GM21825 (cell line): ENCODE measurements around the gene FGF4.

Experiments
- ATAC-seq: cut with Tn5 transposase; IDR thresholded peaks from one replicate; pipeline ENCODE4 v1.9.1; 2021; ENCODE audit warnings: mild to moderate bottlenecking, moderate library complexity; ENCODE audit not compliant: unreplicated experiment

Gene FGF4

DNA sequence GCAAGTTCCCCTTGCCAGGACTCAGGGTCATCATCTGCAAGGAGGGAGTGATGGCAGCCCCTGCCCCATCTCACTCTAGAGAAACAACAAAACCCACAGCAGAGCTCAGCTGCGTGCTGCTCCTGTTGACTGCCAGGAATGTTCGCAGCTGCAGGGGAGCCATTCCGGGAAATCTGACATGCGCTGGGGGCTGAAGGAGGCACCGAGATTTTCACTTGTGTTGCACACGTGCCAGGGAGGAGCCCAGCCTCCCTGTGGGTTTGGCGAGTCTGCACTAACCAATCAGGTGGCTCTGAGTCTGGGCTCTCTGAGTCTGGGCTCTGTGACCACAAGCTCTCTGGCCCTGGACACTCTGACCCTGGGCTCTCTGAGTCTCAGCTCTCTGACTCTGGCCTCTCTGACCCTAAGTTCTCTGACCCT lies 33.5 kb upstream of the FGF4 start:
- ATAC-seq = no peak

DNA sequence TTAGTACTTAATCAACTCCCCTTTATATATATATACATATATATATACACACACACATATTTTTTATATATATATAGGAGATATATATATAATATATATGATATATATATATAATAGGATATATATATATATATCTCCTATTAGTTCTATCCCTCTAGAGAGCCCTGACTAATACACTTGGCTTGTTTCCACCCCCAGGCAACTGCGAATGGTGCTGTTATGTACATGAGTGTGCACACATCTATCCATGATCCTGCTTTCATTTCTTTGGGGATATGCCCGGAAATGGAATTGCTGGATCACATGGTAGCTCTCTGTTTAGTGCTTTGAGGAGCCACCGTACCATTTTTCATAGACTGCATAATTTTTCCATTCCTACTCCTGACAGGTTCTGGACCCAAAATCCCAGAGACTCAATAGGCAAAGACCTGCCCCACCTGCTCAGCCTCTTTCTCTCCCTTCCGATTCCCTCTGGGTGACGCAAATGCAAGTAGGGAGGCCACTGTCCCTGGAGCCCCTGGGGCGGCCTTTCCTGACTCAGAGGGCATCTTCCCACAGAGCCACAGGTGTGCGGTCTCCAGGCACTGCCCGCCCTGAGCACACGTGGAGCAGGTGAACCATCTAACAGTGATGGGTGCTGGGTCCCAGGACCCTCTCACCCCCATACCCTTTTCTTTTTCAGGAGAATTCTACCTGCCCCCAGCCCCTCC lies 32.1 kb upstream of the FGF4 start:
- ATAC-seq = no peak

DNA sequence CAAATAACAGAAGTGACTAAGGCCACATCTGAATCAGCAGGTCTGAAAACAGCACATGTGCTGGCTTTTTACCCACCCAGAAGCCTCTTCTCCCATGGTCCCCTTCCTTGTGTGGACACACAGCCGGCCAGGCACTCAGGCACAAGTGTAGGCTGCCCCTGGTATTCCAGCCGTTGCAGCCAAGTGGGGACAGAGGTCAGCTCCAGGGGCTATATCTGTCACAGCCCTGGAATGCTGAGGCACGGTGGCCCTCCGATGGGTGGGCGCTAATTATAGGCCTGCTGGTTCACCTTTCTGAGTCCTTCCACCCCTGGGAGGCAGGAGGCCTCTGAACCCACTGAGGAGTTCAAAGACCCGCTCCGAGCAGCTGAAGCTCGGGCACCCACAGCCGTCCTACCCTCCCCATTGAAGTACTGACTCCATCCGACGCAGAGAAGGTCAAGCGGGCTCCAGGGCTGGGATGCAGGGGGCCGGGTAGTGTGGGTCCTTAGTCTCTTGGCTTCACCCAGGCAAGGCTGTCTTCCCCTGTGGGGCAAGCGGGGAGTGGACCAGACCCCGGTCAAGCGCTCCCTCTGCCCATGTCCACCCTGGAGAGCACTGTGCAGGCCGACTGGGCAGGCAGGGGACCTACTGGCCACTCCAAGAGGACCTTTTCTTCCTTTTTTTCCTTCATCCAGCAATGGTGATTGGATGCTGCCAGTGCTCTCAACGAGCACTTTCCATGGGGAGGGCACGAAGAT lies 29.8 kb upstream of the FGF4 start:
- no peak for ATAC-seq

DNA sequence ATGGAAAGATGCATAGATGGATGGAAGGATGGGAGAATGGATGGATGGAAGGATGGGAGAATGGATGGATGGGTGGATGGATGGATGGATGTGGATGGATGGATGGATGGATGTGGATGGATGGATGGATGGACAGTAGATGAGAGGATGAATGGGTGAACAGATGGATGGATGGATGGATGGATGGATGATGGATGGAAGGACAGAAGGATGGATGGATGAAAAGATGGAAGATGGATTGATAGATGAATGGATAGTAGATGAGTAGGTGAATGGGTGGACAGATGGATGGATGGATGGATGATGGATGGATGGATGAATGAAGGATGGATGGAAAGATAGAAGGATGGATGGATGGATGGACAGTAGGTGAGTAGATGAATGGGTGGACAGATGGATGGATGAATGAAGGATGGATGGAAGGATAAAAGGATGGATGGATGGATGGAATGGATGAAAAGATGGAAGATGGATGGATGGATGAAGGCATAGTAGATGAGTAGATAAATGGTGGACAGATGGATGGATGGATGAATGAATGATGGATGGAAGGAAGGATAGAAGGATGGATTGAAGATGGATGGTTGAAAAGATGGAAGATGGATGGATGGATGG lies 28.6 kb upstream of the FGF4 start:
- no peak for ATAC-seq

DNA sequence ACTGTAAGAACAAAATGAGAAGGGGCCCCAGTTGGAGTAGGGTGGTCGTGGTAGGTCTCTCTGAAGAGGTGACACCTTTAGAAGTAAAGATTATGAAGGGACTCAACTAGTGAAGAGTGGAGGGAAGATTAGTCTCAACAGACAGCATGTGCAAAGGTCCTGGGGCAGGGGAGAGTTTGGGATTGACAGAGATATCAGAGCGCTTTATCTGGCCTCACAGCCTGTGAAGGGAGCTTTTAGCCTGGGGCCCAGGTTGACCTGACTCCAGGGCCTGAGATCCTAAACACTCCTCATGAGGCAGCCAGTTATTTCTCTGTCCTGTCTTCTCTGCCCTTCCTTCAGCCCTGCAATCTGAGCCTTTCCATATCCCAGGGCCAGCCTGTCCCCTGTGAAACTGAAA lies 27.9 kb upstream of the FGF4 start:
- ATAC-seq = no peak

DNA sequence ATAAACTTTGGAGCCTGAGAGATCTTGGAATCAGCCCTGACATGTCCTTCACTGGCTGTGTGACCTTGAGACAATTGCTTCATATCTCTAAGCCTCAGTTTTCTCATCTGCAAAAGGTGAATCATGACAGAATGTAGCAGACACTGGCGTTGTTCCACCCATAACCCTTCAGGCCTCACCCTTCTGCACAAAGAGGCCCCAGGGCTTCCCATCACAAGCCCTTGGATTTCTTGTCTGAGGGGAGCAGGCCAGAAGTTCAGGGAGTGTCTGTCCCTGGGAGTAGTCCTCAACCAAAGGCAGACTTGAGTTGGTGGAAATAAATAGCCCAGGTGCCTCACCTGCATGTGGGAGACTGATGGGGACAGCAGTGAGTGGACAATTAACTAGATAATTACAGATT lies 27.4 kb upstream of the FGF4 start:
- ATAC-seq = no peak

DNA sequence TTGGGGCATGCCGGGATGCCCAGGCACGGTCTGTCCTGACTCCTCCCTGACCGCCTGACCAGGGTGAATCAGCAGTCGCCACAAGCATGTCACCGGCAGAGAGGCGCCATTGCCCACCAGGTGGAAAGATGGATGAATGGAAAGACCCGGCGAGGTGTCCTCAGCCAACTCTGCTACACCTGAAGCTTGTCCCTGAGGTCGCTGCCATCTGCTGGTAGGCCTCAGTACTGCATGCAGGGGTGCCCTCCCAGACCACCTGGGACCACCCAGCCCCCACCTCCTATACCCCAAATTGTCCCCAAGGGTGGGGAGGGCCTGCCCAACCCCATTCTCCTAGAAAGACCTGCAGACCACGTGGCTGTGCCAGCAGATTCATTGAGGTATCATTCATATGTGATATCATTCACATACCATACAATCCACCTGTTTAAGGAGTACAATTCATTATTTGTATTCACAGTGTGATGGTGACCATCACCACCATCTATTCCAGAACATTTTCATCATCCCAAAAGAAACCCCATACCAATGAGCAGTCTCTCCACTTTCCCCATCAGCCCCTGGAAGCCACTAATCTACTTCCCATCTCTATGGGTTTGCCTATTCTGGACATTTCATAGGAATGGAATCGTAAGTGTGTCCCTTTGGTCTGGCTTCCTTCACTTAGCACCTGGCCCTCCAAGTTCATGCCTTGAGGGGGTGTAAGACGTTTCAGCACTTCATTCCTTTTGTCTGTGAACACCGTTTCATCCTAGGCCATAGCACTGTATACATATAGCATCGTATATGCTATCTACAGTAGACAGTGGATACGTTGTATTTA lies 26.6 kb upstream of the FGF4 start:
- ATAC-seq = no peak

DNA sequence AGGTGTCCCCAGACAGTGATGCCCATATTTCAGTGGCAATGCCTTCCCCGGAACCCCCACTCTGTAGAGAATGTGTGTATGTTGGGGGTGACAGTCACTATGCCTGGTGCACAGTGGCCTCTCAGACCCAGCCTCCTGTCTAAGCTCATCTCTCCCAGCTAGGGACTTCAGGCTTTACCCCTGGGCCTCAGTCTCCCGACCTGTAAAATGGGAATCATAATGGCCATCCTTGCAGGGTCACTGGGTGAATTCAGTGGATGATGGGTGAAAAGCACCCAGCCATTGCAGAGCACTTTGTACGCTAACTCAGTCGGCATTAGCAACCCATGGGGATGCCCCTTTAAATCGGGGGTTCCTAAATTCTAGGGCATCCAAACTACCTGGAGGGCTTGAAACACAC lies 25.1 kb upstream of the FGF4 start:
- ATAC-seq = no peak

DNA sequence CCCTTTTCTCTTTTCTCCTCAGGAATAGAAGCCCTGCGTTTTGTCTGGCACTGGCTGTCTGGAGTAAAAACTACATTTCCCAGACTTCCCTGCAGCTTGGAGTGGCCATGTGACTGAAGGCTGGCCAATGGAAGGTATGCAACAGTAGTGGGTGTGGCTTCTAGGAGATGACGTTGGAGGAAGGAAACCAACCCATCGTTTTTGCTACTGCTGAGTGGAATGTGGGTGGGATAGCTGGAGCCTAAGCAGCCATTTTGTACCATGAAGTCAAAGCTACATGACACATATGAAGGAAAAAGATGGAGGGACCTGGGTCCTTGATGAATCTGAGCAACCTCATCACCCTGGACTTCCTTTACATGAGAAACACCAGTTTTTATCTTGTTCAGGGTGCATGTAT lies 24.4 kb upstream of the FGF4 start:
- ATAC-seq = no peak

DNA sequence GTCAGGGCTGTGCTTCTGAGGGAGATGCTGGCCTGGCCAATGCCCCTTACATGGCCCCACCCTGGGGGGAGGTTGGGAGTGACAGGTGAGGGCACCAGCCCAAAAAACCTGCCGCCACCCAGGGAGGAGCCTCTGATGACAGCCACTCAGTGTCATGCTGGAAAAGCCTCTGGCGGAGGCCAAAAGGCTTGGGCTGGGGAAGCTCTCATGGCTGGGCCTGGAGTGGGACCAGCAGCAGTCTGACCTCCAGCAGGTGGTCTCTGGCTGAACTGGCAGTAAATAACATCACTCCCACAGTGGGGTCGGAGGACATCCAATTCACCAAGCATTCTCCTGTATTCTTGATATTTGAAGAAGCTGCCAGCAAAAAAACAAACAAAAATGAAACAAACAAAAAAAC lies 24.0 kb upstream of the FGF4 start:
- ATAC-seq = no peak

DNA sequence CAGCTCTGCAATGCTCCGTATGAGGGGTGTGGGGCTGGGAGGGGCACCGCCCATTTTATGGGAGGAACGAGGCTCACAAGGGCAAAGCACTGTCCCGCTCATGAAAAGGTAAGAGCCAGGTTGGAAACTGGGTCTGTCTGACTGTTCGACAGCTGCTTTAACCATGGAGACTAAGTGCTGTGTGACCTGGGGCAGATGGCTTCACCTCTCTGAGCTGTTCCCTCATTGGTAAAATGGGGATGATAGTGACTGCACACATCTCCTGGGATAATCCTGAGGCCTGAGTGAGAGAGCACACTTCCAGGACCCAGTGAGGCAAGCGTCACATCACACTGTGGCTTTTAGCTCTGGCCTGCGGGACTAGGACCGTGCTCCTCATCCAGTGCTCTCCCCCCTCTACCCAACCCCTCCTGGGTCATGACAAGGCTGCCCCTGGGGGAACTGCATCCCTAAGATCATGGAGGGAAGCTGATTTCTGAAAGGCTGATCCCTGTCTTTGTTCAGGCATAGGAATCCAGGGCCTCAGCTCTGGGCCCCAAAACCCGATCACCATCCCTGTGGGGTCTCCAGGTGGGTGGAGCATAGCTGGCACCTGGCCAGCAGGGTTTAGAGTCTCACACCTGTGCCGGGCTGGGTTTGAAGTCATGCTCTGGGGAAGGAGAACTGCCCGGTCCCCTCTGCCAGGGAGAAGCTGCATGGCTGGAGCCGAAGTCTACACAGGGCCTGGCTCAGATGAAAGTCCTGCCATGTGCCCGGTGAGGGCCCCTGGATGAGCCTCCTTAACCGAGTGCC lies 22.8 kb upstream of the FGF4 start:
- no peak for ATAC-seq

DNA sequence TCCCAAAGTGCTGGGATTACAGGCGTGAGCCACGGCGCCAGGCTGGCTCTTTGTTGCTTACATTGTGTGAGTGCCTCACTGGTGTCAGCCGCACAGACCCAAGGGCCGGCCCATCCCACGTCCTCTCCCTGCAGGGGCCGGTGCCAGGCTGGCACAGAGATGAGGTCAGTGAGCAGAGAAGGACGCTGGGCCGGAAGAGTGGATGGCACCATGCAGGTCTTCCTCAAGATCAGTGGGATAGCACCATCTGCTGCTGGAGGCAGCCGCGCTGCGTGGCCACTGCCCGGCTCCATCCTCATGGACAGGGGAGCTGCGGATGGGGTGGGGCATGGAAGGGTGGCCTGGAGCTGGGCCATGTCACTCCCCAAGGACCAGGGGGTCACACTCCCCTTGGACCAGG lies 22.0 kb upstream of the FGF4 start:
- no peak for ATAC-seq

DNA sequence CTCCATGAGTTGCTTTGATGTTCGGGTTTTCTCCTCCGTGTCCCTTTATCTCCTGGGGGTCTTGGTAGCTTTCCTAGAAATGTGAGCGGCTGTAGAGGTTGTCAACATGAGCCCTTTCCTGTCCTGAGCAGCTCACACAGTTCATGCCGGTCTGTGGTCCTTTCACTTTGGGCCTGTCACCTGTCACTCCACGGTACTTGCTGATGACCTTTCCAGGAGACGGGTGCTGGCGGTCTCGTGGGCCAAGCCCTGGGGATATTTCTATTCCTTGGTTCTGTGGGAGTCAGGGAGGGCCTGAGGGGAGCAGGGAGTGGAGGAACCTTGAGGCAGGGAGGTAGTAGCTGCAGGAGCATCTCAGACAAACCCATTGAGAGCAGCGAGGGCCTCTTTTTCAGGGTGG lies 20.9 kb upstream of the FGF4 start:
- no peak for ATAC-seq

DNA sequence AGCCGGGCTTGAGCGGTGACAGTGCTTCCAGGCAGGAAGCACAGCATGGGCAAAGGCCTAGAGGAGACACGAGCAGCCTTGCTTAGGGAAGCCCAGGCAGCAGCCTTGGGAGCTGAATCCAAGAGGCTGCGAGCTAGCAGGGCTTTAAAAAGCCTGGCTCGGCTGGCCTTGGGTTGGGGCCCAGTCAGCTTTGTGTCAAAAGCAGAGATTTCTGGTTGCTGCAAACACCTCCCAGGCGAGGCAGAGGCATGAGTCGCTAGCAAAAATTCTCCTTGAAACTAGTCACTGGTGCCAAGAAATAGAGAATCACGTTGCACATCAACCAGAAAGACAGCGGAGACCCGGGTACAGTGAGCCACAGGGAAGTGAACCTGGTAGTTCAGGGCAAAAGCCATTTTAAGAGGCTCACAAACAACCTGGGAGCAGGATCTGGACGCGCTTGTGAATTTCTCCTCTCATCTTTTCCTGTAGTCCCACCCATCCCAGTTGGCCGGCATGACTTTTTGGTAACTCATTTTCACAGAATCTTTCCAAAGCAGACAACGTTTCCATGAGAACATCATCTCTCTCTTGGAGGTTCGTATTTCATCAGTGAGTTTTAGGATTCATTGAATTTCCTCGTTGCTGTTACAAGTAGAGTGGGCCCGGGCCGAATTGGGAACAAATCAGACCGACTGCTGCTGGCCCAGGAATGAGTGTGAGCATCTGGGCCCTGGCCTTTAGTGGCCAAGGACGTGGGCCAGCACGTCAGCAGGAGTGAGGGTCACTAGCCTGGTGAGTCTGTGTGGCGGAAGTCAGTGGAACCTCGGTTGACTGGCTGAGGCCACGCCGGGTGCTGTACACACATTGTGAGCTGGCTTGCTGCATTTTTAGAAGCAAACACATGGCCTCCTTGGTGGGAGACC lies 16.4 kb upstream of the FGF4 start:
- ATAC-seq = no peak

DNA sequence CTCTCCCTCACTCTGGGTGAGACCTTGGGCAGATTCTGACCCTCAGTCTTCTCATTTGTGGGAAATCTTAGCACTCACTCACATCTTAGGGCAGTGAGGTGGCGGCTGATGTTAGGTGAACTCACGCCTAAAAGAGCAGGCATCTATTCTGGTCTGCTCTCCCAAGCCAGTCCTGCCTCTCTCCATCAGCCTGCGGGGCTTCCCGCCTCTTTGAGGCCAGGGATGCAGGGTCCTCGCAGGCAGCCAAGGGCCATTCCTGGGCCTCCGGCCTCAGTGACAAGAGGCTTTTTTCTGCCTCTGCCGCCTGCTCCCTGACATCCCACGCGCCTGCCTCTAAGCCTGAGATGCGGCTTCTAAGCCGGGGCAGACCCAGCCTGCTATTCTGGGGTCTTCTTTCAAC lies 13.8 kb upstream of the FGF4 start:
- no peak for ATAC-seq

DNA sequence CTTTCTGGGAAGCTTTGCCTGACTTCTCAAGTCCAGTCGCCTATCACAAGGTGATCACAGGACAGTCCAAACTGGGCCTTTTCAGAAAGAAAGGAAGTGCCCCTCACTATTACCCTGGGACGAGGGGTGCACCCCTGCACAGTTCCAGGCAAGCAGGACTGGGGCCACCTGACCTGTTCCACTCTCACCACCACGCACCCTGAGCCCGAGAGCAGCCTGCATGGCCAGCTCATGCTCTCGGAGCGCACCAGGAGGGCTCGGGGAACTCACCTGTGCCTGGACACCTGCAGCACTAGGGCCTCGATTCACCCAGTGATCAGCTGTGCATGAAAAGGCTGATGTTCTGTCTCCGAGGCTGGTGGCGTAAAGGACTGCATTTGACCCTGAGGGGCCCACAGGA lies 12.8 kb upstream of the FGF4 start:
- ATAC-seq = no peak

DNA sequence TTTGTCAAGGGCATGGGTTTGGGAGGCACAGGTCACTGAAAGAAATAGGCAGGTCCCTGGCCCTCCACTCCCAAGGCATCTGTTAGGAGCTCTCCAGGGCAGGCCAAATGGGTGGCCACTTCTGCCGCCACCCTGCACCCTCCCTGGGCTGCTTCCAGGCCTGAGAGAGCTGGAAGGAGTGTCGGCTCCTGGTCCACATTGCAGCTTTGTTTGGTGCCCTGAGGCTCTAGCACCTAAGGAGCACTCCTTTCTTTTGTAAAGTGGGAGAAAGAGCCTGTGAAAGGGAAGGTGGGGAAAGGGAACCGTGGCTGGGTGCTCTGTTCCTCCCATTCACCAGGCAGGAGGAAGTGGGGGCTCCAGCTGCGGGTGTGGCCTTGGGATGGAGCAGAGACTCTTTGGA lies 12.3 kb upstream of the FGF4 start:
- ATAC-seq = no peak

DNA sequence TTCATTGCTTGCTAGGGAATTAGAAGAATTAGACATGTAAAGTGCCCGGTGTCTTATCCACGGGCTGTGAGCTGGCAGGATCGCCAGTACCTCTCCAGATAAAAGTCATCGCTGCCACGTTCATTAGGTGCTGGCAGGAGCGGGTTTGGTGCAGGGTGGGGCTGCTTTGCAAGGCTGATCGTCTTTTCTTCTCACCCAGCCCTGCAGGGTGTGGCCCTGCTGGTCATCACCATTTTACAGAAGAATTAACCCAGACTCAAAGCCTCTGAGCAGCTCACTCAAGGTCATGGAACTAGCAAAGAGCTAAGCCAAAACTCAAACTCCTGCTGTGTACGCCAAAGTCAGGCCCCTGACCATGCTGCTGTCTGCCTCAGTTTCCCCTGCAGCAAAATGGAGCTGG lies 6.1 kb upstream of the FGF4 start:
- ATAC-seq = no peak

DNA sequence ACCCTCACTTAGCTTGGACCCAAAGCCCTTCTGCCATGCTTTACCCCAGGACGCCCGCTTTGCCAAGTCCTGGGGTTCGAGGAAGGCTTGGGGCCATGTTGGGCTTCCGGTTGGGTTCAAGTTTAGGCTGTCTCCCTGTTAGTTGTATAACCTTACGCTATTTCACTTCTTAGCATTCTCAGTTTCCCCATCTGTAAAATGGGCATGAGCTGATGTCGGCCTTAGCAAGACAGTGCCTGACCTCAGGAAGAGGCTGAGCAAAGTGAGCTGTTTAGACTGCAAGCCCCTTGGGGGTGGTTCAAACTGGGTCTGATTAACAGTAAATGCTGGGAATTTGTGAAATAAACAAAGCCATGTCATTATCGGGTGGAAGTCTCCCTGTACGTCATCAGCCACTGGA lies 3.2 kb upstream of the FGF4 start:
- ATAC-seq = no peak
